Activated CD4-positive, alpha-beta T cell treated with anti-CD3 and anti-CD28 coated beads, Interleukin-2, amount 10 ng/mL, durations not matched to agents 7 days and 5 days (primary cell): ENCODE data around the gene CTCFL. TPM values are rescaled to one million over a fixed set of nuclear protein-coding genes. Genes with fewer than 3 reads are reported as not detected.

Source experiments
- CTCF ChIA-PET: fragments of 350-600 bp; sonication (Branson Sonifier 250); formaldehyde crosslinking; loops from one replicate; lab custom pipeline; 2021; ENCODE audit warnings: antibody characterized with exemption; lab: Charles Lee
- POLR2A ChIA-PET: fragments of 350-600 bp; sonication (Branson Sonifier 250); formaldehyde crosslinking; loops from one replicate; lab custom pipeline; 2021; ENCODE audit warnings: antibody characterized with exemption; lab: Charles Lee
- DNase-seq: peaks from one replicate; pipeline ENCODE4 v3.0.0-alpha.2; 2020
- H3K27ac Mint-ChIP-seq: one replicate; pipeline ENCODE4 v1.8.0; 2021; ENCODE audit warnings: mild to moderate bottlenecking, moderate library complexity, mixed read lengths
- H3K27me3 Mint-ChIP-seq: one replicate; pipeline ENCODE4 v1.8.0; 2021; ENCODE audit warnings: mixed read lengths
- H3K36me3 Mint-ChIP-seq: one replicate; pipeline ENCODE4 v1.8.0; 2021; ENCODE audit warnings: low read depth, mixed read lengths
- H3K4me1 Mint-ChIP-seq: one replicate; pipeline ENCODE4 v1.8.0; 2021; ENCODE audit warnings: mixed read lengths
- H3K4me3 Mint-ChIP-seq: one replicate; pipeline ENCODE4 v1.8.0; 2021; ENCODE audit warnings: mild to moderate bottlenecking, moderate library complexity, mixed read lengths
- H3K9me3 Mint-ChIP-seq: one replicate; pipeline ENCODE4 v1.8.0; 2021; ENCODE audit warnings: mixed read lengths
- total RNA-seq, 2 experiments: library from RNA; stranded (reverse); gene quantifications; one replicate each; pipeline ENCODE4 v1.2.3, GENCODE V29; 2021

Gene CTCFL, protein sequence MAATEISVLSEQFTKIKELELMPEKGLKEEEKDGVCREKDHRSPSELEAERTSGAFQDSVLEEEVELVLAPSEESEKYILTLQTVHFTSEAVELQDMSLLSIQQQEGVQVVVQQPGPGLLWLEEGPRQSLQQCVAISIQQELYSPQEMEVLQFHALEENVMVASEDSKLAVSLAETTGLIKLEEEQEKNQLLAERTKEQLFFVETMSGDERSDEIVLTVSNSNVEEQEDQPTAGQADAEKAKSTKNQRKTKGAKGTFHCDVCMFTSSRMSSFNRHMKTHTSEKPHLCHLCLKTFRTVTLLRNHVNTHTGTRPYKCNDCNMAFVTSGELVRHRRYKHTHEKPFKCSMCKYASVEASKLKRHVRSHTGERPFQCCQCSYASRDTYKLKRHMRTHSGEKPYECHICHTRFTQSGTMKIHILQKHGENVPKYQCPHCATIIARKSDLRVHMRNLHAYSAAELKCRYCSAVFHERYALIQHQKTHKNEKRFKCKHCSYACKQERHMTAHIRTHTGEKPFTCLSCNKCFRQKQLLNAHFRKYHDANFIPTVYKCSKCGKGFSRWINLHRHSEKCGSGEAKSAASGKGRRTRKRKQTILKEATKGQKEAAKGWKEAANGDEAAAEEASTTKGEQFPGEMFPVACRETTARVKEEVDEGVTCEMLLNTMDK
- total RNA-seq, result not detected

DNA sequence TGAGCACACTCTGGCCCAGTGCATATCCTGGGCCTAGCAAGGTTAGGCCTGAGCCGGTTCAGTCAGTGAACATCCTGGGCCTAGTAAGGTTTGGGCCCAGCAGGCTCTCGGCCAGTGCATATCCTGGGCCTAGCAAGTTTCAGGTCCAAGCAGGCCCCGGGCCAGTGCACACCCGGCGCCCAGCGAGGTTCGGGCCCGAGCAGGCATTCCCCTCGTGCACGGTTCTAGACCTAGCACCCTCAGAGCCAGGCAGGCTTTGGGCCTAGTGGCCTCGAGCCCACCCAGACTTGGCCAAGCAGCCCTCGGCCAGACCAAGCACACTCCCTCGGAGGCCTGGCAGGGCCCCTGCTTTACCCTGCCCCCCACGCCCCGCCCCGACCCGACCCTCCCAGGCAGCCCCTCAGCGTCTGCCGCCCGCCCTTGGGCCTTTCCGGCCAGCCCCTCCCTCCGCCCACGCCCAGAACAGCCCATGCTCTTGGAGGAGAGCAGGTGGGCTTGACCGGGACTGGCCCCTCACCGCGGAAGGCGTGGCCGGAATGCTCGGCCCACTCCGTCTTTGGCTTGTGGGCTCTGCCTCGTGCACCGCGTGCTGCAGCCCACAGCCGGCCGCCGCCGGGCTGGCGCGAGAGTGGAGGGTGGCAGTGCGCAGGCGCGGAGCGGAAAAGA is at the start of gene CTCFL:
Gene CTCFL, minus strand, starts transcription at position 630 of the 666 bp plus-strand sequence. CDS start 935 bp downstream, outside the sequence.
- Mint-ChIP-seq H3K27me3 (peaks cover 3% of the 10 kb centered on the region), H3K4me3 (no peak within 1 kb of the TSS), H3K4me1 (peaks cover 22% of the 10 kb centered on the region), H3K36me3 (no peaks in the 10 kb centered on the region), H3K9me3 (no peaks in the 10 kb centered on the region), H3K27ac (no peak within 1 kb of the TSS)
- DNase-seq, result no peak
- POLR2A ChIA-PET, result no interaction called here
- CTCF ChIA-PET, result no interaction called here

DNA sequence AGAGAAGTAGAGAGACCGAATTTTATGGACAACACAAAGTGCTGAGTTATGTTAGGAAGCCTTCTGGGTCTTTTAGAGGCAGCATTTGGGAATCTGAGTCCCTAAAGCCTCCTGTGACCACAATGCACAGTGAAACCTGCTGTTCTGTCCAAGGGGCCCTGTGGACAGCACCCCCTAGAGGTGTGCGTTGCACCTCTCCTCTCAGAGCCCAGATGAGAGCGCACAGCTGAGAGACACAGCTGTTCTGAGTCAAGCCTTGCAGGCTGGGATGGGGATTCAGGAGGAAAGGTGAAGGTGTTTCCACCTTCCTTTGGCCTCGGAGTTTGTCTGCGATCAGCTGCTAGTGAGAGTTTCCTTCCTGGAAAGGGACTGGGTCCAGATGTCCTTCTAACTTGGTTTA is 49.0 kb upstream of the CTCFL start:
- DNase-seq, result no peak
- H3K27me3 Mint-ChIP-seq, result peaks cover 2% of the 10 kb centered on the region
- H3K9me3 Mint-ChIP-seq, result no peaks in the 10 kb centered on the region
- no peaks in the 10 kb centered on the region for H3K4me1 Mint-ChIP-seq
- CTCF ChIA-PET, result no interaction called here
- H3K36me3 Mint-ChIP-seq, result no peaks in the 10 kb centered on the region
- H3K4me3 Mint-ChIP-seq, result no peak overlapping the region
- no peak overlapping the region for H3K27ac Mint-ChIP-seq
- POLR2A ChIA-PET, result no interaction called here

DNA sequence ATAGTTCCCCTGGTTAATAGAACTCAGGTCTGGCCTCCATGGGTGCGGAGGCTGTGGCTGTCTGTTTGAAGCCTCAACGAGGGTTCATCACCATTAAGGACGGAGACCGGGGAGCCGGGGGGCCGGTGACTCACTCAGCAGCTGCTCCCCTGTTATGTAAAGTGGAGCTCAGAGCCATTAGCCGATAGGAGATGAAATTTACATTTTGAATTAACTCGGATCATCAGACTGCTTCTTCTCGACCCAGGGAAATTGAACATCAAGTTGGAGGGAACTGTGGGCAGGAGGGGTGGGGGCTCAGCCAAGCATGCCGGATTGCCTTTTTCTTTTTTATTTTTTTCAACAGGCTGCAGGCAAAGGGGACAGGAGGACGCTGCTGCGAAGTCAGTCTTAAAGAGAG is 48.3 kb upstream of the CTCFL start:
- Mint-ChIP-seq H3K27ac (no peak overlapping the region), H3K9me3 (no peaks in the 10 kb centered on the region), H3K36me3 (no peaks in the 10 kb centered on the region), H3K4me1 (no peaks in the 10 kb centered on the region), H3K27me3 (peaks cover 2% of the 10 kb centered on the region), H3K4me3 (no peak overlapping the region)
- ChIA-PET POLR2A (no interaction called here), CTCF (no interaction called here)
- DNase-seq, result no peak

DNA sequence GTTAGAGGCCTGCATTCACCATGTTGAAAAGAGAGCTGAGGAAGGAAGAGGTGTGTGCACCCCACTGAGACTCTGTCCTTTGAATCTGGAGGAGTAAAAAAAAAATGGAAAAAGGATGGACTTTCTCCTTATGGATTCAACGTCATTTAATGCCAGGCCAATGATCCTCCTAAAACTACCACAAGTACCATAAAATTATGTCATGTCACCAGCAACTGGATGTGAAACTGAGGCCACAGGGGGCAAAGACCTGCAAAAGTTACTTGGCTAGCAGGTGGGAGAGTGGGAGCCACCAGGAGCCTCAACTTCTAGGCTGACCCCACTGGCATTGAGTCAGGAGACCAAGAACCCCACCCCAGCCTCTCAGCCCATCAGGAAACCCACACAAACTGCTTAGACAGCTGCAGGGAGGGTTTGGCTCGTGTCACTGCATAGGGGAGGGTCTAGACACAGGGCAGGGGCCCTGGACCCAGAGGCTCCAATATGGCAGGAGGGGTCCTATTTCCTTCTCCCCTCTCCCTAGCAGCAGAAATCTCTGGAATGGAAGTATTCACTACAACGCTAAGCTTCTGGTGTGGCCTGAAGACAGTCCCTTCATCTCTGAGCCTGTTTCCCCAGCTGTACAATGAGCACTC is 47.0 kb upstream of the CTCFL start:
- Mint-ChIP-seq H3K27me3 (peaks cover 2% of the 10 kb centered on the region), H3K27ac (no peak overlapping the region), H3K9me3 (no peaks in the 10 kb centered on the region), H3K4me1 (no peaks in the 10 kb centered on the region), H3K4me3 (no peak overlapping the region), H3K36me3 (no peaks in the 10 kb centered on the region)
- no peak for DNase-seq
- ChIA-PET CTCF (no interaction called here), POLR2A (no interaction called here)

- H3K27ac Mint-ChIP-seq, result no peak overlapping the region
- no peak overlapping the region for H3K4me3 Mint-ChIP-seq
- H3K4me1 Mint-ChIP-seq, result no peaks in the 10 kb centered on the region
- no peaks in the 10 kb centered on the region for H3K36me3 Mint-ChIP-seq
- CTCF ChIA-PET, result no interaction called here
- no peak for DNase-seq
- POLR2A ChIA-PET, result no interaction called here
- H3K9me3 Mint-ChIP-seq, result no peaks in the 10 kb centered on the region
- peaks cover 6% of the 10 kb centered on the region for H3K27me3 Mint-ChIP-seq
These were observed 46.0 kb upstream of the CTCFL start for GRCh38 chr20:57570920-57571319.

- ChIA-PET POLR2A (no interaction called here), CTCF (no interaction called here)
- Mint-ChIP-seq H3K36me3 (no peaks in the 10 kb centered on the region), H3K9me3 (no peaks in the 10 kb centered on the region), H3K27me3 (peaks cover 6% of the 10 kb centered on the region), H3K27ac (no peak overlapping the region), H3K4me3 (no peak overlapping the region), H3K4me1 (no peaks in the 10 kb centered on the region)
- DNase-seq, result no peak
These were observed 45.4 kb upstream of the CTCFL start for GRCh38 chr20:57570145-57570850.

- POLR2A ChIA-PET, result no interaction called here
- Mint-ChIP-seq H3K9me3 (no peaks in the 10 kb centered on the region), H3K36me3 (no peaks in the 10 kb centered on the region), H3K27me3 (peaks cover 6% of the 10 kb centered on the region), H3K4me3 (no peak overlapping the region), H3K4me1 (no peaks in the 10 kb centered on the region), H3K27ac (no peak overlapping the region)
- CTCF ChIA-PET, result no interaction called here
- DNase-seq, result no peak
These were observed 44.0 kb upstream of the CTCFL start for GRCh38 chr20:57568960-57569359.

DNA sequence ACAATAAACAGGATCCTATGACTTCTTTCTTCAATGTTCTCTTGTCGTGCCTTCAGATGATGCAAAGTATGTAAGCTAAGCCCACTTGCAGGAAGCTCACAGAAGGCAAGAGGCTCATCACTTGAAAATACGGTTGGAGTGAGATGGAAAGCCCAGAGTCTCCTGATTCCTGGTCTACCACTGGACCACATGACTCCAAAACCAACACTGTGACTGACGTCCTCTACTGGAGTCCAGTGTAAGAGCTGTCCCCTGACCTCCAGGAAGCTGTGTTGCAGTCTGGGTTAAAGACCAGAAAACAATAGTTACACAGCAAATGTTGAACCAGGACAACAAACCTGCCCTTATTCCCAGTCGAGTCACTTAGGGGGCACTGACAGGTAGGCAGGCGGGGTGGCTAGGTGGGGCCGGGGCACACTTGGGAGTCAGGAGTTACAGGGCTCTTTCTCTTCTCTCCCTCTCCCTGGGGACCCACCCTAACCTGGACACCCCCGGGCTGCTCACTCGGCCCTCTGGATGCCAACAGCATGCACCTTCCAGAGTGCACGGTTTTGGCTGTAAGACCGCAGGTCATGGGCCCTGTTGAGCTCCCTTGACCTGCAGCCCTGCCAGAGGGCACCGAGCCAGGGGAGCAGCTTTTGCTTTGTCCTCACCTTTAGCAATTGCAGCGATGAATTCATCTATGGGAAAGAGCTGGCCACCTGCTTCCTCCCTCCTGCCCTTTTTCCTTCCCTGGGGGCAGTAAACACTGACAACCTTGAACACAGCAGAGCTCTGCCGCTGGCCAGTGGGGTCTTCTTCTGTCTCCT is 43.4 kb upstream of the CTCFL start:
- Mint-ChIP-seq H3K9me3 (no peaks in the 10 kb centered on the region), H3K4me1 (no peaks in the 10 kb centered on the region), H3K27me3 (peaks cover 6% of the 10 kb centered on the region), H3K27ac (no peak overlapping the region), H3K4me3 (no peak overlapping the region), H3K36me3 (no peaks in the 10 kb centered on the region)
- no peak for DNase-seq
- ChIA-PET CTCF (no interaction called here), POLR2A (no interaction called here)

DNA sequence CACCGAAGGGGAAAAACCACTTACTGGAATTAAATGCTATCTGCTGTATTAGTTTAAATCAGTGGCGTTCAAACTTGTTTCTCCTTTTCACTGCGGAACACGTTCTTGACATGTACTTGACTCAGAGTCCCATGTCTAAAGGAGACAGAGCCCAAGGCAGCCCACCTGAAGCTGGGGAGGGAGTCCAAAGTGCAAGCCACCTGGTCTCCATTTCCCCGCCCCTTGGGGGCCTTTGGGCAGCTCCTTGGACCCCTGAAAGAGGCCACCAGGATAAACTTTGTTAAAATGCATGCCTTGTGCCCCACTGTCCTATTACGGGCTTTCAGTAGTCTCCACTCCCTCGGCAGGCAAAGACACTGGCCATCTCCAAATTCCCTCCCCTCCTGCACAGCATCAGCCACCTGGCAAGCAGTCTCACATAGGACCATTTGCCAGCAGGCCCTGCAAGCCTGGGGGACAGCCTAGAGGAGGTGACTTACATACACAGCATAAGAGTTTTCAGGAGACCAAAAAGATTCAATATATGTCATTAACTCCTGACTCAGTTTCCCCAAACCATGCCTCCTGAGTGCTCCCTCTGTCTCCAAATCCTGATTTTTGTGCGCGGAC is 42.6 kb upstream of the CTCFL start:
- Mint-ChIP-seq H3K36me3 (no peaks in the 10 kb centered on the region), H3K4me1 (no peaks in the 10 kb centered on the region), H3K9me3 (no peaks in the 10 kb centered on the region), H3K27ac (no peak overlapping the region), H3K27me3 (peaks cover 4% of the 10 kb centered on the region), H3K4me3 (no peak overlapping the region)
- CTCF ChIA-PET, result no interaction called here
- POLR2A ChIA-PET, result no interaction called here
- no peak for DNase-seq

DNA sequence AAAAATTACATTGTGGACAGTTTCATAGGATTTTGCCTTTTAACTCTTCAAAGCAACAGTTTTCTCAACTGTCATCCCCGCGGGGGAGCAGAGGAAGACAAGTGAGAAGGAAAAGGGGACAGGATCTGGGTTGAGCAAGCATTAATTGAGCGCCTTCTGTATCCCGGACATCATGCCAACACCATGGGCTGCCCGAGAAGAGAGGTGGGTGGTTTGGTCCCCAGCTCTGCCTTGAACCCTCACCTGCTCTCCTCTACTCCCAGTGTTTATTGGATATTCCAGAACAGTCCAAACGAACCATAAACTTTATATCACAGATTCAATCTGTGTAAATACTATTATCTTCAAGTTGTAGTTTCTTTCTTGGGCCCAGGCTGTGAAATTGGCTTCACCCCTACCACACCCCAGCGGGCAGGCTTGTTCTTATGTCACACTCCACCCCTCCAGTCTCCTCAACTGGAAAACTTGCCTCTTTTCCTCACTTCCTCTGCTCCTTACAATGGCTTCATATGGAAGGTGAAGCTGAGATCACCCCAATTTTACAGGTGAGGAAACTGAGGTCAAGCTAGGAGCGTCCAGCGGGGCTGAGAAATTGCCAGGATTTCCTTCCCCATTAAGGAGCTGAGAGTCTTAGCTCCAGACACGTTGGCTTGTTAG is 42.0 kb upstream of the CTCFL start:
- no peak for DNase-seq
- Mint-ChIP-seq H3K27me3 (peaks cover 4% of the 10 kb centered on the region), H3K36me3 (no peaks in the 10 kb centered on the region), H3K9me3 (no peaks in the 10 kb centered on the region), H3K4me3 (no peak overlapping the region), H3K4me1 (no peaks in the 10 kb centered on the region), H3K27ac (no peak overlapping the region)
- ChIA-PET CTCF (interaction anchor here (1.4 kb wide), 1 partner anchor 17 kb away, joined by 4 read pairs; no protein-coding TSS in a partner anchor), POLR2A (no interaction called here)

DNA sequence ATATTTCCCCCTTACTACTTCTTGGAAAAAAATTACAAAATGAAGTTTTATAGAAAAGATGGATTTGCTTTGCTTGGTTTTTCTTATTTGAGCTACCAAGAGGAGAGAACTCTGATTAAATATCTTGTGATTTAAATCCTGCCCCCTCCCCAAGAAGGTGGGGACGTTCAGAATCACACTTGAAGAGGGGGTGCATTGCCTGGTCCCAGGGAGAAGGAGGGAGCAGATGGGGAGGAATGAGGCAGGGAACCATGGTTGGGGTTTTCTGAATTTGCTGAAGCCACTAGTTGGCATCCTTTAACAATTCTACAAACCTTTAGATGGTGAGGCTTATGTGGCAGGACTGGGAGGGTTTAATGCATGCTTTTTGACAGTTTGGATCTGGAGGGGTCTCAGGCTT is 41.5 kb upstream of the CTCFL start:
- Mint-ChIP-seq H3K27ac (no peak overlapping the region), H3K4me1 (no peaks in the 10 kb centered on the region), H3K36me3 (no peaks in the 10 kb centered on the region), H3K9me3 (no peaks in the 10 kb centered on the region), H3K27me3 (peaks cover 4% of the 10 kb centered on the region), H3K4me3 (no peak overlapping the region)
- CTCF ChIA-PET, result interaction anchor here (1.4 kb wide), 1 partner anchor 18 kb away, joined by 4 read pairs; no protein-coding TSS in a partner anchor
- no peak for DNase-seq
- POLR2A ChIA-PET, result no interaction called here
